Sigmoid colon (tissue), 3 donors: Measurements from ENCODE around the gene SYT8.

ENCODE experiments used
- CTCF ChIP-seq, 4 experiments: fragments of 450-650 bp in 3 of 4; fragments of 200-600 bp in 1 of 4; IDR thresholded peaks; one replicate each; pipeline ENCODE4 v1.5.1; 2016 to 2019; ENCODE audit warnings: antibody characterized with exemption in 4 of 4, mild to moderate bottlenecking in 3 of 4, moderate library complexity in 2 of 4
- POLR2A ChIP-seq, 2 donors: fragments of 450-650 bp; IDR thresholded peaks; one replicate each; pipeline ENCODE4 v1.6.1; 2016; ENCODE audit warnings: antibody characterized with exemption in 2 of 2, mild to moderate bottlenecking in 2 of 2, moderate library complexity in 2 of 2

GRCh38 chr11:1829039-1829820 lies 5.6 kb upstream of the SYT8 start:
- TF ChIP-seq CTCF (IDR thresholded peaks at IDR 0.05) (no peak), POLR2A (IDR thresholded peaks at IDR 0.05) (no peak)
